Epithelial cell of esophagus (primary cell): ENCODE results near the gene SSTR4.

ENCODE experiments used
- DNase-seq: peaks from one replicate; pipeline ENCODE4 v3.0.0; 2010; ENCODE audit warnings: low read depth
- H3K4me3 ChIP-seq: 2 replicates; pipeline ENCODE4 v1.5.1; 2011; ENCODE audit warnings: mild to moderate bottlenecking, low read length, control low read depth
- TF ChIP-seq, protein P1 (sequence below): IDR thresholded peaks from 2 replicates; pipeline ENCODE4 v1.5.1; 2011; ENCODE audit warnings: low read depth, mild to moderate bottlenecking, low read length, control low read depth, inconsistent platforms; ENCODE audit not compliant: insufficient read depth; ENCODE audit errors: missing control alignments

Gene SSTR4

DNA sequence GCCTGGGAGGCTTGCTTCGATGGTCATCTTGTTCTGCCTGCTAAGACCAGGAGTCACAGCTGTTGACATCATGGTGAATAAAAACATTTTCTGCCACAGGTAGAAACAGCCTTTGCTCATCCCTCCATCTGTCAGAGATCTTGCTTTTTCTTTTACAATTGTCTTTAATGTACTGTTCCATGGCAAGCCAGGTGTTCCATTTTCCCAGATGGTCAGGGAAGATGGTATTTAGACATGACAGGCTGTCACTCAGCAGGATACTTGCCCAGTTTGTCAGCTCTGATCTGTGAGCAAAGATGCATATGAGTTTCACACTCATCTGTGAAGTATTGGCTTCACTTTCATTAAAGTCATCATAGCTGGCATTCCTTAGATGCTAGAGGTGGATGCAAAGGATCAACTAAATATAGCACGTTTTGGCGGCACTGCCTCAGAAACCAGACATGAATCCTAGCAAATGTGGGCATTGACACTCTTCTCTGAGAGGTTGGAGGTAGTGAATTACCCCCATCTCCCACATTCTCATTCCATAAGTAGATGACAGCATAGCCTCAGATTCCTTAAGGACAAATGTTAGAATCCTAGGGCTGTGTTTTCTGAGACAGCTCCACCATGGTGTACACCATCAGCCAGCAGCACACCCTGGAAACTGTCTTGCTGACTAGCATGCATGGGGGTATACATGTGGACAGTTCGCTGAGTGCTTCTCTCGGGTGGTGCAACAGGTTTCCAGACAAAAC is 4.2 kb downstream of the SSTR4 start:
- H3K4me3 ChIP-seq = no peak overlapping the region
- TF ChIP-seq, protein P1, sequence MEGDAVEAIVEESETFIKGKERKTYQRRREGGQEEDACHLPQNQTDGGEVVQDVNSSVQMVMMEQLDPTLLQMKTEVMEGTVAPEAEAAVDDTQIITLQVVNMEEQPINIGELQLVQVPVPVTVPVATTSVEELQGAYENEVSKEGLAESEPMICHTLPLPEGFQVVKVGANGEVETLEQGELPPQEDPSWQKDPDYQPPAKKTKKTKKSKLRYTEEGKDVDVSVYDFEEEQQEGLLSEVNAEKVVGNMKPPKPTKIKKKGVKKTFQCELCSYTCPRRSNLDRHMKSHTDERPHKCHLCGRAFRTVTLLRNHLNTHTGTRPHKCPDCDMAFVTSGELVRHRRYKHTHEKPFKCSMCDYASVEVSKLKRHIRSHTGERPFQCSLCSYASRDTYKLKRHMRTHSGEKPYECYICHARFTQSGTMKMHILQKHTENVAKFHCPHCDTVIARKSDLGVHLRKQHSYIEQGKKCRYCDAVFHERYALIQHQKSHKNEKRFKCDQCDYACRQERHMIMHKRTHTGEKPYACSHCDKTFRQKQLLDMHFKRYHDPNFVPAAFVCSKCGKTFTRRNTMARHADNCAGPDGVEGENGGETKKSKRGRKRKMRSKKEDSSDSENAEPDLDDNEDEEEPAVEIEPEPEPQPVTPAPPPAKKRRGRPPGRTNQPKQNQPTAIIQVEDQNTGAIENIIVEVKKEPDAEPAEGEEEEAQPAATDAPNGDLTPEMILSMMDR = no peak

DNA sequence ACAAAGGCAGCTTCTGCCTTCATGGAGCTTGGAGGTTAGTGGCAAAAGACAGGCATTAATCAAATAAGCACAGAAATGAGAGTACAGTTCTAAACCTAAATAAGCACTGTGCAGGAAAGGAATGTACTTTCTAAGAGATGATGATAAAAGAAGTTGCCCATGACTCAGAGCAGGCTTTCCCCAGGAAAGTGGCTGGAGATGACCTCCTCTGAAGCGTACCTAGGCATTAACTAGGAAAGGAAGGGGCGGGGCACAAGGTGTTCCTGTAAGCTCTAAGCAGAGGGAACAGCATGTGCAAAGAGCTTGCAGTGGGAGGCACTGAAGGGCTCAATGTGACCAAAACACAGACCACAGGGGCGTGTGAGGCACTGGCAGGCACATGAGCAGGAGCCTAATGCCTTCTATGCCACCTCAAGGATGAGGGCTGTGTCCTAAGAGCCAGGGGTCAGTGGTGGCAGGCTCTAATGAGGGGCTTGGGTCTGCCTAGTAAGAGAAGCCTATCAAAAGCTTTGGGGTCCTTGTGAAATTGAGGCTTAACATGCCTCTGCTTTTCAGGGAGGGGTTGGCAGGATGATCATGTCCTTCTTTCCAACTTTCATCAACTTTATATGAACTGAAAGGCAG is 4.9 kb downstream of the SSTR4 start:
- TF ChIP-seq, protein P1 = no peak
- peak; percentile 64 for DNase-seq
- H3K4me3 ChIP-seq = no peak overlapping the region

More for the DNA sequence above, 4.2 kb downstream of the SSTR4 start:
- no peak for DNase-seq

DNA sequence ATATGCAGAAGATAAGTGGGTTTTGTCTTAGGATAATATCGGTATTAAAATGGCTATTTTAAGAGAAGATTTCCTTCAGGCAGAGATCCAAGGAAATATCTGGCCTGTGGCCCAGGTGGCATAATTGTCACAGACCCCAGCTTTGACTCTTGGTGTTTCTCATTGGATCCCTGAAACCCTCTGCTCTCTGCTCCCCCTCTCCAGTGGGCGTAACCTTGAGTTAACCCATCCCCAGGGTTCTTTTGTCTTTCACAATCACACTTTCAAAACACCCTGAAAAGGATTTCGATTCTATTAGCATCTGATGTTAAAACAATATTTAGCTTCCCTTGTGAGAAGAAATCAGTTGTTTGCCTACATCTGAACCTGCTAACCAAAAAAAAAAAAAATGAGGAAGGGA is 7.2 kb downstream of the SSTR4 start:
- no peak for DNase-seq
- H3K4me3 ChIP-seq = no peak overlapping the region
- TF ChIP-seq, protein P1 = no peak

DNA sequence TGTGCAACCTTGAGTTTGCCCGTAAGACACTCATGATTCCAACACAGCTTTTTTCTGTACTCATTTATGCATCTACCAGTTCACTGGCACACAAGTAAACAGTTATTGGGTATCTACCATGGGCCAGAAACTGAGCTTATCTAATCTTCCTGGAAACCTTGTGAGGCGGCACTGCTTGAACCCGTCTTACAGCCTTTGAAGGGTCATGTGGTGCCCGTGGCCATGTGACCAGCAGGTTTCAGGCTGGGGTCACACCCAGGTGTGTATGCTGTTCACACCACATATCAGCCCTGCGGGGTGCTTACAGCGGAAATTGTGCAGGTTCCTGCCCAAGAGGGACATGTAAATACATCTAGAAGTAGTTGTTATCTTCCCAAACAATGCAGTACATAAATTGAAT is 8.3 kb downstream of the SSTR4 start:
- no peak for DNase-seq
- H3K4me3 ChIP-seq = no peak overlapping the region
- TF ChIP-seq, protein P1 = no peak

DNA sequence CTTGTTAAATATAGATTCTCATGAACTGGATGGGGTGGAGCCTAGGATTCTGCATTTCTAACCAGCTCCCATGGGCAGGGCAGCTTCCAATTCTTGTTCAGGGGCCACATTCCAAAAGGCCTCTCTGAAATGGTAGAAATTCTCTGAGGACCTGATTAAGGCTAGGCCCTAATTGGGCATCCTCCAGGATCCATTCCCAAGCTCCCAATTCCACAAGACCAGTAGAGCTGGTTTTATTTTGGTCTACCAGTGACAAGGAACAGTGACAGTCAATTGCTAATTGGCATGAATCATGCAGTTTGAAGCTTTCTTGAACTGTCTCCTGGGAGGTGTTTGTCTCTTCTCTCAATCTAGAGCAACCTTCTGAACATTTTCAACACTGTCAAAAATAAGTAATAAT is 11.3 kb downstream of the SSTR4 start:
- peak overlapping the region; percentile 7 for H3K4me3 ChIP-seq
- peak; percentile 39 for DNase-seq
- TF ChIP-seq, protein P1 = no peak

DNA sequence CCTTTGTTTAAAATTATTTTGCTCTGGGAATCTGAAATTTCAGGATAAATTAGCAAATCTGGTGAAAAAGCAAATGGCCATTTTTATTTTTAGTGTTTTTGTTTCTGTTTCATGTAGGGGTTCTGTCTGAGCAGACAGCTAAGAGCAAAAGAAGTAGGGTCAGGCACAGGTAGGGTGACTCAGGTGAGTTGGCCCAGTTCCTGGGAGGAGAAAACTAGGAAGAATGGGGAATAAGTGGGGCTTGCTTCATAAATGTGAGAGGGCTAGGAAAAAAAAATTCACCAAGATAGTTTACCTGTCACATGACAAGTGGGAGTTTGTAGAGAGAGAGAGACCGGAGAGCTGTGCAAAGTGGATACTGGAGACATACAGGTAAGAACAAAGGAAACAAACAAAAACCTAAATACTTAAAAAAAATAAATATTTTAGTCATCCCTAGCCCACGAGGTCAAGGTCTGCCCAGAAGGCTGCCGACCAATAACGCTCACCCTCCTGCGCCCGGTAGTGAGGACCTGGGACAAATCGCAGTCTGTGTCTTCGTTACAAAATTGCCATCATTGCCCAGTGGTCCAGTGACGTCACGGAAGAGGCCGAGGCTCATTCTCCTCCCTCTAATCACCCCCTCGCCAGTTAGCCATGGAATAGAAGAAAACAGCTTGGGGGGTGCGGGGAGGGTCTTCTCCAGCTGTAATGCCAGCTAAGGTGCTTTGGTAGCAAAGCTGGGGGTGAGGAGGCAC is 12.1 kb downstream of the SSTR4 start:
- TF ChIP-seq, protein P1 = no peak
- peak overlapping the region; percentile 56 for H3K4me3 ChIP-seq
- DNase-seq = peak; percentile 64
